HEK293 (cell line): ENCODE data around the gene TRIM2.

ENCODE experiments used
- ATF2 ChIP-seq: fragments of 450-650 bp; formaldehyde crosslinking; IDR thresholded peaks from 2 replicates; pipeline ENCODE4 v1.5.1; 2016; ENCODE audit warnings: missing biosample characterization, missing genetic modification characterization, low read depth
- CTCF ChIP-seq: fragments of 450-650 bp; formaldehyde crosslinking; IDR thresholded peaks from 2 replicates; pipeline ENCODE4 v1.5.1; 2016; ENCODE audit warnings: missing biosample characterization, missing genetic modification characterization
- GLIS2 ChIP-seq: fragments of 450-650 bp; formaldehyde crosslinking; IDR thresholded peaks from 2 replicates; pipeline ENCODE4 v1.5.1; 2016; ENCODE audit warnings: missing biosample characterization, missing genetic modification characterization
- TCF7L2 ChIP-seq: IDR thresholded peaks from 2 replicates; pipeline ENCODE4 v1.6.1; 2011; ENCODE audit warnings: low read depth, mild to moderate bottlenecking, inconsistent platforms, low read length, moderate library complexity, borderline replicate concordance
- YY1 ChIP-seq: fragments of 450-650 bp; formaldehyde crosslinking; IDR thresholded peaks from 2 replicates; pipeline ENCODE4 v1.5.1; 2018; ENCODE audit warnings: missing biosample characterization, missing genetic modification characterization
- YY2 ChIP-seq: fragments of 450-650 bp; formaldehyde crosslinking; IDR thresholded peaks from 2 replicates; pipeline ENCODE4 v1.5.1; 2016; ENCODE audit warnings: missing biosample characterization, missing genetic modification characterization
- ZBTB26 ChIP-seq: fragments of 450-650 bp; formaldehyde crosslinking; optimal IDR thresholded peaks from 2 replicates; pipeline ENCODE3; 2016; ENCODE audit warnings: missing biosample characterization, mild to moderate bottlenecking, missing genetic modification characterization
- ZFP3 ChIP-seq: fragments of 450-650 bp; formaldehyde crosslinking; IDR thresholded peaks from 2 replicates; pipeline ENCODE4 v1.5.1; 2016; ENCODE audit warnings: low read depth, missing biosample characterization, missing genetic modification characterization
- ZNF112 ChIP-seq: fragments of 450-650 bp; formaldehyde crosslinking; IDR thresholded peaks from 2 replicates; pipeline ENCODE4 v1.5.0; 2017; ENCODE audit warnings: missing biosample characterization, missing genetic modification characterization
- ZNF341 ChIP-seq: fragments of 450-650 bp; formaldehyde crosslinking; IDR thresholded peaks from 2 replicates; pipeline ENCODE4; 2016; ENCODE audit warnings: low read depth, missing biosample characterization, missing genetic modification characterization
- ZNF791 ChIP-seq: fragments of 450-650 bp; formaldehyde crosslinking; IDR thresholded peaks from 2 replicates; pipeline ENCODE4 v1.5.1; 2016; ENCODE audit warnings: missing biosample characterization, missing genetic modification characterization
- ZSCAN30 ChIP-seq: fragments of 450-650 bp; IDR thresholded peaks from 2 replicates; pipeline ENCODE4 v1.5.1; 2018; ENCODE audit warnings: missing biosample characterization, mild to moderate bottlenecking, missing genetic modification characterization, moderate library complexity

- no peak for TF ChIP-seq ZSCAN30 (tag by site-specific recombination)
- no peak for TF ChIP-seq CTCF (tag by site-specific recombination)
- no peak for TF ChIP-seq ZNF791 (tag by site-specific recombination)
- TF ChIP-seq GLIS2 (tag by site-specific recombination) = no peak
- TF ChIP-seq TCF7L2 = no peak
- TF ChIP-seq YY2 (tag by site-specific recombination) = no peak
- TF ChIP-seq YY1 = no peak
- TF ChIP-seq ZNF112 (tag by site-specific recombination) = no peak
- TF ChIP-seq ZFP3 = no peak
- no peak for TF ChIP-seq ZNF341 (tag by site-specific recombination)
- TF ChIP-seq ATF2 (tag by site-specific recombination) = no peak
- TF ChIP-seq ZBTB26 (tag by site-specific recombination) = no peak
Observed at GRCh38 chr4:153346031-153346430, 141.8 kb downstream of the TRIM2 start.
